ENCODE measurements around the gene GTF3C1.

GTF3C1 gene

GRCh38 chr16:27482397-27483087 lies 67.2 kb downstream of the GTF3C1 start:
- DNase-seq: no peak

DNA sequence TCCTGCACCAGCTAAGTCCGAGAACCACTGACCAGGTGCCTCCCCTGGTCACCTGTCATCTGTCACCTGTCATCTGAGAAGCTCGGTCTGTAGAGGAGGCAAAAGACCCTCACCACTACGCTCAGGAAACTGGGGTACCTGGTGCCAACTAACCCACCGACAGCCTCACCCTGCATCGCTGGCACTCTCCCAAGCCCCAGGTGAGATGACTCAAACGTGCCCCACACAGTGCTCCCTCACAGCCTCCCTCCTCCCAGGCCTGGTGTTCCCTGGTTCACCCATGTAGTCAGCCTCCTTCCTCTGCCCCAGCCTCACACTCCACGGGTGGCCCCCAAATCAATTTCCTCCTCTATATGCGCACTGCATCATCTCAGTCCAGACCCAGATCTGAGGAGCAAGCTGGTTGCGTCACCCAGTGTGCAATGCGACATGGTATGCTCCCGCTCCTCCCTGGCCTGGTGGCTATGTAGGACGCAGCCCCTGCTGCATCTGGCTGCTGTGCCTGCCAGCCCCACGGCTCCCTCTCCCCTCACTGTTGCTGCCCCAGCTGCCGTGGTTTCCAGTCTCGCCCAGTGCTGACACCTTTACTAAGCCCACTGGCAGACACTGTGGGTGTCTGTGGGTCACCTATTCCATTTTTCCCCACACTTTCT lies 68.3 kb downstream of the GTF3C1 start:
- no peak for DNase-seq

DNA sequence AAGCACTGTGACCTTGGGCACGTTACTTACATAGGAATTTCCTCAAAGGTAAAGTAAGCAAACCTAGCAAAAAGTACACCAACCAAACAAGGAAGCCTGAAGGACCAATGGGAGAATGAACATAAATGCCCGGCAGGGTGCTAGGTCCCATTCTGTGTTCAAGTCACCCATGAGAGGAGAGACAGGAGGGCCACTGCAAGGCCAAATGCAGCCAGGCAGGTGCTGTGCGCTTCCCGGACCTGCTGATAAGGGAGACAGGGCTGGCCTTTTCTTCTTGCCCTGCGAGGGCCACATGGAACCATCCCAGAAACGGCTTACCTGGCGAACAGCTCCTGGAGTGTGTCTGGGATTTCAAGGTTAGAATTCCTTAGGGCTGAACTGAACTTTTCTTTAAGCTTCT lies 69.0 kb downstream of the GTF3C1 start:
- no peak for DNase-seq

DNA sequence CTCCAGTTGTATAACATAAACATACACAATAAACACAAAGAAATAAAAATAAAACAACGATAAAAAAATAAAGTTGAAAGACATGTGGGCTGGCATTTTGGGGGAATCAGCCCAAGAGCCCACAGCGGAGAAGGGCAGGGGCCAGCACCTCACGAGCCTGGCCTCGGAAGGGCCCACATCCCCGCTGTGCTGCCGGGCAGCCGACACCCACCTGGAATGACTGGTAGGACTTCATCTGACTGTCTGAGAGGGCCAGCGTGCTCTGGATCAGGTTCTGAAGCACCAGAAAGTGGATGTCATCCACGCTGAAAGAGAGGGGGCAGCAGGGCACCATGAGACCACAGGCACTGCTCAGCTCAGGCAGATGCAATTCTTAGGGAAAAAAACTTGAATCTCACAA lies 73.5 kb downstream of the GTF3C1 start:
- DNase-seq: no peak

DNA sequence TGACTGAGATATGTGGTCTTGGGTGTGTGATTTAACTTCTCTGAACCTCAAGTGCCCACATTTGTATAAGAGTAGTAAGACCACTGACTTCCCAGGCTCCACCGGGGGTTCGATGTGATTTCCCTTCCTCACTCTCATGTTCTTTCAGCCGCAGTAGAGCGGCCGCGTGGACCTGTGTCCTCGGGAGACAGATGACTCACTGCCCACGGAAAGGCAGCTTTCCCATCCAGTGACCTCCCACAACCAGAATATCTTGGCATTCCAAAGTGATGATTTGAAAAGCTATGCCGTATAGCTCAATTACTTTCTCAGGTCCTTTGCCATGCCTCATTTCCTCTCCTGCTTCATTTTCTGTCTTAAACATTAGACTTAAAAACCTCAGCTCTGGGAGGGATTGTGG lies 74.2 kb downstream of the GTF3C1 start:
- DNase-seq: no peak

- DNase-seq: no peak
Measured at GRCh38 chr16:27474921-27475320, 74.8 kb downstream of the GTF3C1 start.

DNA sequence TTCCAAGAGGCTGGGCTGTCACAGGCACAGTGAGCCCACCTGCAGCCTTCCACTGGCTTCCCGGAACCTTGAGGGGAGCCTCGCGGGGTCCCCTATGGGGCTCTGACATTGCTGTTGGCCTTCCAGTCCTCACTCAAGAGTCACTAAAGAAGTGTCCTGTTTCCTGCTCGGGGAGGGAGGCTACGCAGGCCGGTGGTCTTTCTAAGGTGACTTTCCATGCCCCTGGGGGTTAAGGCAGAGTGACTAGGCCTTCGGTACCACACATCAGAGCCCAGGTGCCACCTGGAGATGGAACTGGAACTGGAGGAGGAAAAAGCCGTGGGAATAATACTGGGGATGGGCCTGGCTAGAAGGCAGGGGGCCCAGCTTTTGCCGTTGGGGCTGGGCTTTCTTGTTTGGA lies 75.7 kb downstream of the GTF3C1 start:
- no peak for DNase-seq

GRCh38 chr16:27473101-27473900 lies 76.4 kb downstream of the GTF3C1 start:
- no peak for DNase-seq

GRCh38 chr16:27472091-27473020 lies 77.4 kb downstream of the GTF3C1 start:
- DNase-seq: no peak

DNA sequence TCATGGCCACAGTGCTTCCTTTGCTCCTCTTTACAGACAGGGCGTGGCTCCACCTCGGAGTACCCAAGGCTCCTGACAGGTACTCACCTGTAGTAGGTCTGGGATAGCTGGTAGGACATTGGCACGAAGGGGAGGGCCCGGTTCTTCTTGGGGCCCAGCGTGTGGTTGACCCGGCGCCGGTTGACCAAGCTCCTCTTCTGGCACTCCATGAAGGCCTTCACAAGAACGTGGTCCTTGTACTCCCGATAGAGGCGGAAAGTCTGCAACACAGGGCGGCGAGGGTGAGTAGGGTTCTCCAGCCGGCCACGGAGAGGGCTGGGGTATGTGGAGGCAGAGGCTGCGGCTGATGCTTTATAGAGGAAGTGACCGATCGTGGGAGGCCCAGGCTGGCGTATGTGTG lies 78.1 kb downstream of the GTF3C1 start:
- DNase-seq: no peak

- DNase-seq: no peak
Measured at GRCh38 chr16:27470567-27471431, 78.9 kb downstream of the GTF3C1 start.

DNA sequence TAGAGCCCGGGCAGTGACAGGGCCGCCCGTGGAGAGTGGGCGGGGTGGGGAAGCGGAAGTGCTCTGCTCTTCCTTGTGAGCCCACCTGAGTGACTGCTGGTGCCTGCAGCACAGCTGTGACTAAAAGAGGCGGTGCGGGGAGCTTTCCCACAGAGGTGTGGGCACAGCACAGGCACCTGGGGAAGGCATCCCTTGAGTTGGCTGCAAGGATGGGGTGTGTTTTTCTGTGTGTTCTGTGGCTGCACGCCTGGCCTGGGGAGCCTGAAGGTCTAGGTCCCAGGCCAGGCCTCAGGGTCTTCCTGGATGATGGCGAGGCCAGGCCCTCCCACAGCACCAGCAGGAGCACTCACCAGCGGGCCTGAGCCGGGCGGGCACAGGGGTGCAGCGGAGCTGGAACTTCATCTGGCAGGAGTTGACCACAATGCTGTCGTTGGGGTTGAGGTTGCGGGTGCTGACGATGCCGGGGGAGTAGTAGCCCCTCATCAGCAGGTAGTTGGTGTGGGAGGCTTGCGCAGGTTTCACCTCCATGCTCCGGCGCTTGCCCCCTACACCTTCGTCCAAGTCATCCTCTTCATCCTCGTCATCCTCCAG lies 80.7 kb downstream of the GTF3C1 start:
- no peak for DNase-seq

DNA sequence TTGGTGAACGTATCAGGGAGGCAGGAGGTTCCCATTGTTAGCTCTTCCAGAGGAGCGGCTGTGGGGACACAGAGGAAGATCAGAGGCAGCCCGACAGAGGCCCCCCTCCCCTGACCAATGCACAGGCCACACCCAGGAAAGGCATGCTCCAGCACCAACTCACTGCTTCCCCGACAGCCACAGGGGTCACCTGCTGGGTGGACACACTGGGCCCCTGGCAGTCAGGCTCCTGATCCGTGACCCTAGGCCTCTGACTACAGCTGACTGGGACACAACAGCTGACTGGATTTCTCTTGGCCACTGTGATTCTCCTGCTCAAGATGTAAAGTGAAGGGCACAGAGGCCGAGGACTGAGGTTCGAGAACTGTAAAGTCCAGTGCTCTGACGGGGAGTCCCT lies 84.2 kb downstream of the GTF3C1 start:
- DNase-seq: no peak

- DNase-seq: no peak
Measured at GRCh38 chr16:27464626-27465482, 84.9 kb downstream of the GTF3C1 start.

- no peak for DNase-seq
Measured at GRCh38 chr16:27463741-27464591, 85.7 kb downstream of the GTF3C1 start.

- no peak for DNase-seq
Measured at GRCh38 chr16:27462846-27463682, 86.6 kb downstream of the GTF3C1 start.

DNA sequence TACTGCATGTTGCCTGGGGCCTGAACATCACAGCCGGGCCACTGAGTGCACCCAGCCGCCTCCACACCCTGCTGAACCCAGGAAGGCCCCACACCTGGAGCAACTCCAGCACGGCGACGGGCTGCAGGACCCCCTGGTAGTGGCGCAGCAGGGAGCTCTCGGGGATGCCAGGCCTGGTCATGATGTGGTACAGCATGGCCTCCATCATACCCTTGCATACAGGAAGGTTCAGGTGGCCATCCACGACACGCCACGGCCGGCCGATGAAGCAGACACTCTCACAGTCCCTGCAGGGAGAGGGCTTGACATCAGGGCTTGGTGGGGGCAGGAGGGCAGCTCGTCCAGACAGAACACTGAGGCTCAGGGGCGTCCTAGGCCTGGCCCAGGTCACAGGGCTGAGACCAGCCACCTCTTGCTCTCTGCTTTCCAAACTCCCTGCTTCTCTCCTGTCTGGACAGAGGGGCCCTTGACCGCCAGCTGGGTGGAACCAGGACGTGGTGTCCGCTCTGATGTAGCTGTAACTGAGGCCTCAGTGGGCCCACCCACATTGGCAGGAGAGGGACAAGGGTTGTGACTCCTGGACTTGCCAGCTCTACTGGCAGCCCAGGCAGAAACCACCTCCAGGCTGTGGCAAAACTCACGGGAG lies 87.4 kb downstream of the GTF3C1 start:
- no peak for DNase-seq
